ENCODE results near the gene SESN1. TPM values are rescaled to one million over a fixed set of nuclear protein-coding genes. Genes with fewer than 3 reads are reported as not detected.

The SESN1 gene
- total RNA-seq, 1 experiment from 2014 or later: 30.2 TPM

DNA sequence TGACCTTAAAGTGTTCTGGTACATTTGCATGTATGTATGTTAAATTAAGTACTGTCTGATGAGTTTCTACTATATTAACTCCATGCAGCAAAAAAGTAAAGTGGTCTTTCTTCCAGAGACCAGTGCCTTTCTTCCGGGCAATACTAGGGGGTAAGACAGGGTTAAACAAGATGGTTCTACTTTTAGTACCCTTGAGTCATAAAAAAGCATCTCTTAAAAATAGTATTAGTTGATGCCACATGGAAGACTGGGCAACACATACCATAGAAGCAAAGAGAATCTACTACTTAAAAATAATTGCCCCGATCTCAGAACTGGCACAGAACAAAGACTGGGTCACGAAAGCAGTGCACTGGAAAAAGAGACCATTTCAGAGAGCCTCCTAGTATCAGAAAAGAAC is 66.2 kb downstream of the SESN1 start (continued):
- TF ChIP-seq, protein P1, sequence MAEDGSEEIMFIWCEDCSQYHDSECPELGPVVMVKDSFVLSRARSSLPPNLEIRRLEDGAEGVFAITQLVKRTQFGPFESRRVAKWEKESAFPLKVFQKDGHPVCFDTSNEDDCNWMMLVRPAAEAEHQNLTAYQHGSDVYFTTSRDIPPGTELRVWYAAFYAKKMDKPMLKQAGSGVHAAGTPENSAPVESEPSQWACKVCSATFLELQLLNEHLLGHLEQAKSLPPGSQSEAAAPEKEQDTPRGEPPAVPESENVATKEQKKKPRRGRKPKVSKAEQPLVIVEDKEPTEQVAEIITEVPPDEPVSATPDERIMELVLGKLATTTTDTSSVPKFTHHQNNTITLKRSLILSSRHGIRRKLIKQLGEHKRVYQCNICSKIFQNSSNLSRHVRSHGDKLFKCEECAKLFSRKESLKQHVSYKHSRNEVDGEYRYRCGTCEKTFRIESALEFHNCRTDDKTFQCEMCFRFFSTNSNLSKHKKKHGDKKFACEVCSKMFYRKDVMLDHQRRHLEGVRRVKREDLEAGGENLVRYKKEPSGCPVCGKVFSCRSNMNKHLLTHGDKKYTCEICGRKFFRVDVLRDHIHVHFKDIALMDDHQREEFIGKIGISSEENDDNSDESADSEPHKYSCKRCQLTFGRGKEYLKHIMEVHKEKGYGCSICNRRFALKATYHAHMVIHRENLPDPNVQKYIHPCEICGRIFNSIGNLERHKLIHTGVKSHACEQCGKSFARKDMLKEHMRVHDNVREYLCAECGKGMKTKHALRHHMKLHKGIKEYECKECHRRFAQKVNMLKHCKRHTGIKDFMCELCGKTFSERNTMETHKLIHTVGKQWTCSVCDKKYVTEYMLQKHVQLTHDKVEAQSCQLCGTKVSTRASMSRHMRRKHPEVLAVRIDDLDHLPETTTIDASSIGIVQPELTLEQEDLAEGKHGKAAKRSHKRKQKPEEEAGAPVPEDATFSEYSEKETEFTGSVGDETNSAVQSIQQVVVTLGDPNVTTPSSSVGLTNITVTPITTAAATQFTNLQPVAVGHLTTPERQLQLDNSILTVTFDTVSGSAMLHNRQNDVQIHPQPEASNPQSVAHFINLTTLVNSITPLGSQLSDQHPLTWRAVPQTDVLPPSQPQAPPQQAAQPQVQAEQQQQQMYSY (CRISPR knock-in tag; IDR thresholded peaks at IDR 0.05): no peak
- TF ChIP-seq E2F4 (CRISPR knock-in tag; IDR thresholded peaks at IDR 0.05; ENCODE audit: borderline replicate concordance, low read depth) (no peak), GABPB1 (CRISPR knock-in tag; IDR thresholded peaks at IDR 0.05) (no peak), TEAD4 (CRISPR knock-in tag; IDR thresholded peaks at IDR 0.05) (no peak), ZNF396 (CRISPR knock-in tag; IDR thresholded peaks at IDR 0.05; ENCODE audit: borderline replicate concordance) (no peak), ETV6 (CRISPR knock-in tag; IDR thresholded peaks at IDR 0.05) (no peak), RORB (CRISPR knock-in tag; IDR thresholded peaks at IDR 0.05) (no peak)
- TF ChIP-seq, protein P2, sequence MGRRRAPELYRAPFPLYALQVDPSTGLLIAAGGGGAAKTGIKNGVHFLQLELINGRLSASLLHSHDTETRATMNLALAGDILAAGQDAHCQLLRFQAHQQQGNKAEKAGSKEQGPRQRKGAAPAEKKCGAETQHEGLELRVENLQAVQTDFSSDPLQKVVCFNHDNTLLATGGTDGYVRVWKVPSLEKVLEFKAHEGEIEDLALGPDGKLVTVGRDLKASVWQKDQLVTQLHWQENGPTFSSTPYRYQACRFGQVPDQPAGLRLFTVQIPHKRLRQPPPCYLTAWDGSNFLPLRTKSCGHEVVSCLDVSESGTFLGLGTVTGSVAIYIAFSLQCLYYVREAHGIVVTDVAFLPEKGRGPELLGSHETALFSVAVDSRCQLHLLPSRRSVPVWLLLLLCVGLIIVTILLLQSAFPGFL (CRISPR knock-in tag; IDR thresholded peaks at IDR 0.05; ENCODE audit: borderline replicate concordance): no peak
- TF ChIP-seq, protein P3, sequence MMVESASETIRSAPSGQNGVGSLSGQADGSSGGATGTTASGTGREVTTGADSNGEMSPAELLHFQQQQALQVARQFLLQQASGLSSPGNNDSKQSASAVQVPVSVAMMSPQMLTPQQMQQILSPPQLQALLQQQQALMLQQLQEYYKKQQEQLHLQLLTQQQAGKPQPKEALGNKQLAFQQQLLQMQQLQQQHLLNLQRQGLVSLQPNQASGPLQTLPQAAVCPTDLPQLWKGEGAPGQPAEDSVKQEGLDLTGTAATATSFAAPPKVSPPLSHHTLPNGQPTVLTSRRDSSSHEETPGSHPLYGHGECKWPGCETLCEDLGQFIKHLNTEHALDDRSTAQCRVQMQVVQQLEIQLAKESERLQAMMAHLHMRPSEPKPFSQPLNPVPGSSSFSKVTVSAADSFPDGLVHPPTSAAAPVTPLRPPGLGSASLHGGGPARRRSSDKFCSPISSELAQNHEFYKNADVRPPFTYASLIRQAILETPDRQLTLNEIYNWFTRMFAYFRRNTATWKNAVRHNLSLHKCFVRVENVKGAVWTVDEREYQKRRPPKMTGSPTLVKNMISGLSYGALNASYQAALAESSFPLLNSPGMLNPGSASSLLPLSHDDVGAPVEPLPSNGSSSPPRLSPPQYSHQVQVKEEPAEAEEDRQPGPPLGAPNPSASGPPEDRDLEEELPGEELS (CRISPR knock-in tag; IDR thresholded peaks at IDR 0.05): no peak
- TF ChIP-seq, protein P4, sequence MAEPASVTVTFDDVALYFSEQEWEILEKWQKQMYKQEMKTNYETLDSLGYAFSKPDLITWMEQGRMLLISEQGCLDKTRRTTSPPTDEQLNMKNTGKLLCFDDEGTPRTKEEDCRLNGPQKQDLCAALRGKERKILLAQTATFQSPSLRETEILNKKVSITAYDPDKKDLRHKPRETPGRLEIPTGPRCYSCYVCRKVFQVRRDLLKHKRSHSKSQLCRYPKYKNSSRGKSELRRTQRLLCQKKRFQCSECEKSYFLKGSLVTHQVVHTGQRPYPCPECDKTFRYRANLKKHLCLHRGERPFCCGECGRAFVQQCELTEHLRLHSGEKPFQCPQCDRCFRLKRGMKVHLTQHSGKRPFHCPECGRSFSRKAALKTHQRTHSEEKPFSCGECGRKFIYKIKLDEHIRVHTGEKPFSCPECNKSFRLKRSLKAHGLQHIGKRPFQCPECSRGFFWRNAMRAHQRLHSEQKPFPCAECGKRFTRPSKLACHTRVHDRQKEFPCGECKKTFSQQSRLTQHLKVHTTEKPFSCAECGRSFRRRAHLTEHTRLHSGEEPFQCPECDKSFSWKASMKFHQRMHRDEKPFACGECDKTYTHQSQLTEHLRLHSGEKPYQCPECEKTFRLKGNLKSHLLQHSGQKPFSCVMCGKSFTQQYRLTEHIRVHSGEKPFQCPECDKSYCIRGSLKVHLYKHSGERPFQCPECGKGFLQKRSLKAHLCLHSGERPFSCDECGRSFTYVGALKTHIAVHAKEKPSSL (CRISPR knock-in tag; conservative IDR thresholded peaks at IDR 0.05): no peak

- ATAC-seq (no peak), DNase-seq (ENCODE audit: low spot score) (no peak)
- no peaks in the 10 kb centered on the region for H3K9me3 Mint-ChIP-seq
- no peaks in the 10 kb centered on the region for H3K27me3 Mint-ChIP-seq (ENCODE audit: low read depth)
- ChIA-PET CTCF (no interaction called here), POLR2A (no interaction called here)
- H3K27ac Mint-ChIP-seq: no peak overlapping the region
- no peaks in the 10 kb centered on the region for H3K4me1 Mint-ChIP-seq
- TF ChIP-seq MXD4 (CRISPR knock-in tag; IDR thresholded peaks at IDR 0.05; ENCODE audit: borderline replicate concordance): no peak
- no peak for TF ChIP-seq ZNF671 (CRISPR knock-in tag; IDR thresholded peaks at IDR 0.05)
- TF ChIP-seq ZNF263 (CRISPR knock-in tag; IDR thresholded peaks at IDR 0.05; ENCODE audit: low read depth): no peak
- TF ChIP-seq, protein P1 (CRISPR knock-in tag; IDR thresholded peaks at IDR 0.05): no peak
- TF ChIP-seq FOXP1 (CRISPR knock-in tag; IDR thresholded peaks at IDR 0.05; ENCODE audit: borderline replicate concordance): no peak
- TF ChIP-seq NR1H2 (CRISPR knock-in tag; IDR thresholded peaks at IDR 0.05): no peak
- TF ChIP-seq TEAD1 (CRISPR knock-in tag; IDR thresholded peaks at IDR 0.05): no peak
- TF ChIP-seq ELF4 (CRISPR knock-in tag; IDR thresholded peaks at IDR 0.05; ENCODE audit: low read depth): no peak
- TF ChIP-seq TP53 (CRISPR knock-in tag; IDR thresholded peaks at IDR 0.05): no peak
- H3K36me3 Mint-ChIP-seq: no peaks in the 10 kb centered on the region
- no peak overlapping the region for H3K4me3 Mint-ChIP-seq
Measured at GRCh38 chr6:109027964-109028363, 66.7 kb downstream of the SESN1 start.
